ENCODE measurements around the gene UGT2B17. TPM values are rescaled to one million over a fixed set of nuclear protein-coding genes. Genes with fewer than 3 reads are reported as not detected.
"Not testable (repeated sequence)": the region's sequence is repeated elsewhere in the genome, so short reads cannot be mapped to it uniquely, and the experiment has no call there.

Gene UGT2B17
- total RNA-seq, 1 experiment from 2014 or later: not detected

DNA sequence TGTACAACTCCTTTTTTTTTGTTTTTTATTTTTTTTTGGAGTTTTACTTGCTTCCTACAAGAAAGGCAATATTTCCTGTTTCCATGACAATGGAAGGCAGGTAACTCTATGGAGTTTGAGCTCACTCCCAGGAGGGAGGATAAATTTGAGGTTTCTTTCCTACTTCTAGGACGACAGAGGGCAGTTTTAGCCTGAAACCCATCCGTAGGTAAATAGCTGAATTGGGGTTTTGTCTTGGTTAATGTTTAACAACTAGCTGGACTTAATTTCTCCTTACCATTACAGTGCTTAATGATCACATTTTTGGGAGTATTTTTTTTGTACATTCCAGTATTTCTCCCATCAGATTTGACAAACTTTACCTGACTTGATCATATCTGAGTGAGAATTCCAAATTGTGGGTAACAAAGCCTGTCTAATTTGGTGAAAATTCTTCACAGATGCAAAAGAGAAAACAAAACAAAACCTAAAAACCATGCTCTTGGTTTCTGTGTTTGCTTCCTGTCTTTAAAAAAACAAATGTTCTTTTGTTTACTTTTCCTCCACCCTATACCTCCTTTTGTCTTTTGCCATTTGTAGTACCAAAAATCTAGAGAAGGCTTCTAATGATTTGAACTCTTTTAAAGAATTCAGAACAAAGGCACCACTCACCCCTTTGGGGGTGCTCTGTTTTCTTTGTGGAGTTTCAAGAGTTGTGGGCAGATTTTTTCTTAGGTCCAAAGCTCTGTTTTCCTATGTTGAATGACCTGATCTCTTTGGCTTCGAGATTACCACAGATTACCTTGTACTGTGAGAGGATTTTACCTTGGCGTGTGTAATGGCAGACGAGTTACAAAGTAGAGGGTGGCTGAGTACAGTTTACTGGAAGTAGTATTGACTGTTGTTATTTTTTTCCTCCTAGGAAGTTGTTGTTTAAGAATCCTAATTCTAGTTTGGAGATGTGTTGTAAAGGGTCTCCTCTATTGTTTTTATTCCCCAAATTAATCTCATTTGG lies 23.0 kb downstream of the UGT2B17 start:
- not testable (repeated sequence) for DNase-seq; H3K36me3 ChIP-seq (replicated peaks; ENCODE audit: control insufficient read depth, insufficient read depth, low read length); H3K4me3 ChIP-seq (ENCODE audit: insufficient read depth, low read depth, low read length); H3K27me3 ChIP-seq (ENCODE audit: control insufficient read depth, insufficient read depth, low read length)

DNA sequence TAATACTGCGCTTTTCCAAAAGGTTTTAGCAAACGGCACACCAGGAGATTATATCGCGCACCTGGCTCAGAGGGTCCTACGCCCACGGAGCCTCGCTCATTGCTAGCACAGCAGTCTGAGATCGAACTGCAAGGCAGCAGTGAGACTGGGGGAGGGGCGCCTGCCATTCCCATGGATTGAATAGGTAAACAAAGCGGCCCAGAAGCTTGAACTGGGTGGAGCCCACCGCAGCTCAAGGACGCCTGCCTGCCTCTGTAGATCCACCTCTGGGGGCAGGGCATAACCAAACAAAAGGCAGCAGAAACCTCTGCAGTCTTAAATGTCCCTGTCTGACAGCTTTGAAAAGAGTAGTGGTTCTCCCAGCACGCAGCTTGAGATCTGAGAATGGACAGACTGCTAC lies 33.4 kb downstream of the UGT2B17 start:
- H3K36me3 ChIP-seq (replicated peaks; ENCODE audit: control insufficient read depth, insufficient read depth, low read length); DNase-seq; H3K4me3 ChIP-seq (ENCODE audit: insufficient read depth, low read depth, low read length); H3K27me3 ChIP-seq (ENCODE audit: control insufficient read depth, insufficient read depth, low read length): not testable (repeated sequence)

DNA sequence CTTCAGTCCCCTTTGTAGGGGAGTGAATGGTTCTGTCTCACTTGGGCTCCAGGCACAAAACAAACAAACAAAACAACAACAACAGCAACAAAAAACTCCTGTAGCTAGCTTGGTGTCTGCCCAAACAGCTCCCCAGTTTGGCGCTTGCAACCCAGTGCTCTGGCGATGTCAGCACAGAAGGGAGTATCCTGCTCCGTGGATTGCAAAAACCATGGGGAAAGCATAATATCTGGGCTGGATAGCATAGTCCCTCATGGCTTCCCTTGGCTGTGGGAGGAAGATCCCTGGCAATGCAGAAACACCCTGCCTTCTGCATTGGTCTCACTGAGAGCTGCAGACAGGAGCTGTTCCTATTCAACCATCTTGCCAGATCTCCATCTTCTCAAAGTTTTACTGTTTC lies 39.7 kb downstream of the UGT2B17 start:
- DNase-seq: no peak
- H3K4me3 ChIP-seq (ENCODE audit: insufficient read depth, low read depth, low read length): no peak overlapping the region
- no peaks in the 10 kb centered on the region for H3K27me3 ChIP-seq (ENCODE audit: control insufficient read depth, insufficient read depth, low read length)
- no peaks in the 10 kb centered on the region for H3K36me3 ChIP-seq (replicated peaks; ENCODE audit: control insufficient read depth, insufficient read depth, low read length)

DNA sequence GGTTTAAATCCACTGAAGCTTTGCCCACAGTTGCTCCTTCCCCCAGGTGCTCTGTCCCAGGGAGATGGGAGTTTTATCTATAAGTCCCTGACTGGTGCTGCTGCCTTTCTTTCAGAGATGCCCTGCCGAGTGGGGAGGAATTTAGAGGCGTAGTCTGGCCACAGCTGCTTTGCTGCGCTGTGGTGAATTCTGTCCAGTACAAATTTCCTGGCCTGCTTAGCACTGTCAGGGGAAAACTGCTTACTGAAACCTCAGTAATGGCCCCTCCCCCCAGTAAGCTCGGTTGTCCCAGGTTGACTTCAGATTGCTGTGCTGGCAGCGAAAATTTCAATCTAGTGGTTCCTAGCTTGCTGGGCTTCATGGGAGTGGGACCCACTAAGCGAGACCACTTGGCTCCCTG lies 40.1 kb downstream of the UGT2B17 start:
- no peaks in the 10 kb centered on the region for H3K36me3 ChIP-seq (replicated peaks; ENCODE audit: control insufficient read depth, insufficient read depth, low read length)
- DNase-seq: no peak
- H3K27me3 ChIP-seq (ENCODE audit: control insufficient read depth, insufficient read depth, low read length): no peaks in the 10 kb centered on the region
- no peak overlapping the region for H3K4me3 ChIP-seq (ENCODE audit: insufficient read depth, low read depth, low read length)

DNA sequence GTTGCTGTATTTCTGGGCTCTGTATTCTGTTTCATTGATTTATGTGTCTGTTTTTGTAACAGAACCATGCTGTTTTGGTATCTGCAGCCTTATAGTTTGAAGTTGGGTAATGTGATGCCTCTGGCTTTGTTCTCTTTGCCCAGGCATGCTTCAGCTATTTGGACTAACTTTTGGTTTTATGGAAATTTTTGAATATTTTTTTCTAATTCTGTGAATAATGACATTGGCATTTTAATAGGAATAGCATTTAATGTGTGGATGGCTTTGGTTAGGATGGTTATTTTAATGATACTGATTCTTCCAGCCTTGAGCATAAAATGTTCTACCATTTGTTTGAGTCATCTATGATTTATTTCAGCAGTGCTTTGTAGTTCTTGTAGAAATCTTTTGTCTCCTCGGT lies 53.9 kb downstream of the UGT2B17 start:
- H3K36me3 ChIP-seq (replicated peaks; ENCODE audit: control insufficient read depth, insufficient read depth, low read length); H3K4me3 ChIP-seq (ENCODE audit: insufficient read depth, low read depth, low read length); DNase-seq; H3K27me3 ChIP-seq (ENCODE audit: control insufficient read depth, insufficient read depth, low read length): not testable (repeated sequence)

DNA sequence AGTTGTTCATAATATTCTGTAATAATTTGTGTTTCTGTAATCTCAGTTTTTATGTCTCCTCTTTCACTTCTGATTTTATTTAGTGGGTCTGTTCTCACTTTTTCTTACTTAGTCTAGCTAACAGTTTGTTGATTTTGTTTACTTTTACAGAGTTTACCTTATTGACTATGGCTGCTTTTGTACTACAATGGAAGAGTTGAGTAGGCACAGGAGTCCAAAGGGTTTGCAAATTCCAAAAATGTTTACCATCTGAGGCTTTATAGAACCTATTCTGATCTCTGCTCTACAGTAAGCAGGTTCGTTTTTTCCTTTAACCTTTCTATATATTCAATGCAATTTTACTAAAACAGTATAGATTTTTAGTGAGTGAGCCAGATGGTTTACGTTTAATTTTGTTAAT lies 55.1 kb downstream of the UGT2B17 start:
- Histone ChIP-seq H3K27me3 (ENCODE audit: control insufficient read depth, insufficient read depth, low read length) (no peaks in the 10 kb centered on the region), H3K4me3 (ENCODE audit: insufficient read depth, low read depth, low read length) (no peak overlapping the region), H3K36me3 (replicated peaks; ENCODE audit: control insufficient read depth, insufficient read depth, low read length) (no peaks in the 10 kb centered on the region)
- no peak for DNase-seq

DNA sequence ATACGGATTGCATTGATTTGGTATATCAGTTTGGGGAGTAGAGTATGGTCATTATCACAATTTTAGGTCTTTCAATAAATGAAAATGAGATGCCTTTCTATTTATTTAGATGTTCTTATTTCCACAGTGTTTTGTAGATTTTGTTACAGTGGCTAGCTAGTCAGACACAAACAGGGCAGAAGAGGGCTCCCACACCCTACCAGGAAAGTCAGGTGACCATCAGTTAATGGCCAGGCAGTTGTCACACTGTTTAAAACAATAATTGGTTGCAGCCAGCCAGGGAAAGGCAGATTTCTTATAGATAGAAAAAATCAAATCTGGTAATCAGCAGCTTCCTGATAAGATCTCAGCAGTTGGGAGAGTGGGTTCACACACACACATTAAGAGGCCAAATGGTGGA lies 57.2 kb downstream of the UGT2B17 start:
- H3K4me3 ChIP-seq (ENCODE audit: insufficient read depth, low read depth, low read length): no peak overlapping the region
- no peak for DNase-seq
- H3K36me3 ChIP-seq (replicated peaks; ENCODE audit: control insufficient read depth, insufficient read depth, low read length): no peaks in the 10 kb centered on the region
- H3K27me3 ChIP-seq (ENCODE audit: control insufficient read depth, insufficient read depth, low read length): no peaks in the 10 kb centered on the region

DNA sequence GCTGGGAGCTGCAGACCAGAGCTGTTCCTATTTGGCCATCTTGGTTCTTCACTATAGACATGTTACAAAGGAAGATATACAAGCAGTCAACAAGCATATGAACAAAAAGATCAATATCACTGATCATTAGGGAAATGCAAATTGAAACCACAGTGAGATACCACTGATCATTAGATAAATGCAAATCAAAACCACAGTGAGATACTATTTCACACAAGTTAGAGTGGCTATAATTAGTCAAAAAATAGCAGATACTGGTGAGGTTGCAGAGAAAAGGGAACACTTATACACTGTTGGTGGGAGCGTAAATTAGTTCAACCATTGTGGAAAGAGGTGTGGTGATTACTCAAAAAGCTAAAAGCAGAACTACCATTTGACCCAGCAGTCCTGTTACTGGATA lies 70.7 kb downstream of the UGT2B17 start:
- not testable (repeated sequence) for DNase-seq; H3K36me3 ChIP-seq (replicated peaks; ENCODE audit: control insufficient read depth, insufficient read depth, low read length); H3K27me3 ChIP-seq (ENCODE audit: control insufficient read depth, insufficient read depth, low read length); H3K4me3 ChIP-seq (ENCODE audit: insufficient read depth, low read depth, low read length)

DNA sequence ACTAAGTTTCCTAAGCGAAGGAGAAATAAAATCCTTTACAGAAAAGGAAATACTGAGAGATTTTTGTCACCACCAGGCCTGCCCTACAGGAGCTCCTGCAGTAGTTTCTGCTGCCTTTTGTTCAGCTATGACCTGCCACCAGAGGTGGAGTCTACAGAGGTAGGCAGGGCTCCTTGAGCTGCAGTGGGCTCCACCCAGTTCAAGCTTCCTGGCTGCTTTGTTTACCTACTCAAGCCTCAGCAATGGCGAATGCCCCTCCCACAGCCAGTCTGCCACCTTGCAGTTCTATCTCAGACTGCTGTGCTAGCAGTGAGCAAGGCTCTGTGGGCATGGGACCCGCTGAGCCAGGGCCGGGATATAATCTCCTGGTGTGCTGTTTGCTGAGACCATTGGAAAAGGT lies 71.3 kb downstream of the UGT2B17 start:
- H3K36me3 ChIP-seq (replicated peaks; ENCODE audit: control insufficient read depth, insufficient read depth, low read length); DNase-seq; H3K27me3 ChIP-seq (ENCODE audit: control insufficient read depth, insufficient read depth, low read length); H3K4me3 ChIP-seq (ENCODE audit: insufficient read depth, low read depth, low read length): not testable (repeated sequence)

DNA sequence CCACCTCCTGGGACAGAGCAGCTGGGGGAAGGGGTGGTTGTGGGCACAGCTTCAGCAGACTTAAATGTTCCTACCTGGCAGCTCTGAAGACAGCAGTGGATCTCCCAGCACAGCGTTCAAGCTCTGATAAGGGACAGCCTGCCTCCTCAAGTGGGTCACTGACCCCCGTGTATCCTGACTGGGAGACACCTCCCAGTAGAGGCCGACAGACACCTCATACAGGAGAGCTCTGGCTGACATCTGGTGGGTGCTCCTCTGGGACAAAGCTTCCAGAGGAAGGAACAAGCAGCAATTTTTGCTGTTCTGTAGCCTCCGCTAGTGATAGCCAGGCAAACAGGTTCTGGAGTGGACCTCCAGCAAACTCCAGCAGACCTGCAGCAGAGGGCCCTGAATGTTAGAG lies 72.7 kb downstream of the UGT2B17 start:
- not testable (repeated sequence) for H3K27me3 ChIP-seq (ENCODE audit: control insufficient read depth, insufficient read depth, low read length); H3K36me3 ChIP-seq (replicated peaks; ENCODE audit: control insufficient read depth, insufficient read depth, low read length); DNase-seq; H3K4me3 ChIP-seq (ENCODE audit: insufficient read depth, low read depth, low read length)

DNA sequence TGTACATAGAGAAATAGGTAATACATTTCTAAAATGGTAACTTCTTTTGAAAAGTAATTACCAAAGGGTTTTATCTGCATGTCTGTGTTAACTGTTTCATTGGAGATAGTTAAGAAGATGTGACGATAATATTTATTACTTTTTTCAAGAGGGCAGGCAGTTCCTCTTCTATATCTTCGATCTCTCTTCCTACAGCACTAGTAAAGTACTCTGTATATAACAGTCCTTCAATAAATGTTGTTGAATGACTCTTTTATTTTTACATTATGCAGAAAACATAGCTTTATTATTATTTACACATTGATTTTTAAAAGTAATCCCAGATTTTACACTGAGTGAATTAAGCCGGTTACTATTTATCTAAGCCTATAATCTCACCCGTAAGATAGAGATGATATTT lies 77.1 kb downstream of the UGT2B17 start:
- Histone ChIP-seq H3K36me3 (replicated peaks; ENCODE audit: control insufficient read depth, insufficient read depth, low read length) (no peaks in the 10 kb centered on the region), H3K27me3 (ENCODE audit: control insufficient read depth, insufficient read depth, low read length) (no peaks in the 10 kb centered on the region), H3K4me3 (ENCODE audit: insufficient read depth, low read depth, low read length) (no peak overlapping the region)
- DNase-seq: no peak

DNA sequence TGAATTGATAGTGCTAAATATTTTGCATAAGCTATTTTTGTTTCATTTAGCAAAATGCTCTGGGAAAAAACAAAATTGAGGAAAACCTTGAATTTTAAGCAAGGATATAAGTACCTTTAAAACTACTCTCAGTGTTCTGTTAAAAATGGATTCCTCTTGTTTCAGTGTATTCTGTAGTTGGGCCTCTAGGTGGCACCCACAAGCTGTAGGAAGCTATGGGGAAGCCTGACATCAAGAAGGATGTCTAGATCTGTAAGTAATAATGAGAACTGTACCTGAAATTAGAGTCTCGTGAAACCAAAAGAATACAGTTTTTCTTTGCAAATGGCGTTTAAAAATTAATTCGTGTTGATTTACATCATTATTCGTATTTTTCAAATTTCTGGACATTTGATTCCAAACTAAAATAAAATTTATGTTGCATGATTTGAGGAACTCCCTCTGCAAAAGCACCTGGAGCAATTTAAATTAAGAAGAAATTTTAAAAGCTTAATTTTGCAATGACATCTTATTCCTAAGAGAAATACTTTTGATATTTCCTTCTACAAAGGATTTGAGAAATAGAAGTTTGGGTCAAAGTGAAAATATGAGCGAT lies 77.6 kb downstream of the UGT2B17 start:
- no peaks in the 10 kb centered on the region for H3K27me3 ChIP-seq (ENCODE audit: control insufficient read depth, insufficient read depth, low read length)
- H3K4me3 ChIP-seq (ENCODE audit: insufficient read depth, low read depth, low read length): no peak overlapping the region

DNA sequence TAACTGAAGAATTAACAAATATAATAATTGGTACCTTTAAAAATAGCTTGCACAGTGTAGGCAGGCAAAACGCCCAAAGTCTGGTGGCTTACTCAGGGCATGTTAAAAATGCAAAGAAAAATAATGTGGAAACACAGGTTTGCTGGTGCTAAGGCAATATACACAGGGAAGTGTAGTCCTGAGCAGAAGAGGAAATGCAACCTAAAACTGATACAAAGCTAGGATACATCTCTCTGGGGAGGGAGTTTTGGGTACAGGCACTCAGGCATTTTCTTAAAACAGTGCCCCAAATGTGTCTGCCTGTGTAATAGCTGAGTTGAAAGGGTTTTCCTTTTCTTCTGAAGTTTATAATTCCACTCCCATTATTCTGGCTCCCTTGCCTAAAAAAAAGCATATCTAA lies 81.4 kb downstream of the UGT2B17 start:
- H3K36me3 ChIP-seq (replicated peaks; ENCODE audit: control insufficient read depth, insufficient read depth, low read length): no peaks in the 10 kb centered on the region
- H3K27me3 ChIP-seq (ENCODE audit: control insufficient read depth, insufficient read depth, low read length): no peaks in the 10 kb centered on the region
- DNase-seq: no peak
- no peak overlapping the region for H3K4me3 ChIP-seq (ENCODE audit: insufficient read depth, low read depth, low read length)

More for the DNA sequence above, 77.6 kb downstream of the UGT2B17 start:
- peak; percentile 31 for DNase-seq
- no peaks in the 10 kb centered on the region for H3K36me3 ChIP-seq (replicated peaks; ENCODE audit: control insufficient read depth, insufficient read depth, low read length)

DNA sequence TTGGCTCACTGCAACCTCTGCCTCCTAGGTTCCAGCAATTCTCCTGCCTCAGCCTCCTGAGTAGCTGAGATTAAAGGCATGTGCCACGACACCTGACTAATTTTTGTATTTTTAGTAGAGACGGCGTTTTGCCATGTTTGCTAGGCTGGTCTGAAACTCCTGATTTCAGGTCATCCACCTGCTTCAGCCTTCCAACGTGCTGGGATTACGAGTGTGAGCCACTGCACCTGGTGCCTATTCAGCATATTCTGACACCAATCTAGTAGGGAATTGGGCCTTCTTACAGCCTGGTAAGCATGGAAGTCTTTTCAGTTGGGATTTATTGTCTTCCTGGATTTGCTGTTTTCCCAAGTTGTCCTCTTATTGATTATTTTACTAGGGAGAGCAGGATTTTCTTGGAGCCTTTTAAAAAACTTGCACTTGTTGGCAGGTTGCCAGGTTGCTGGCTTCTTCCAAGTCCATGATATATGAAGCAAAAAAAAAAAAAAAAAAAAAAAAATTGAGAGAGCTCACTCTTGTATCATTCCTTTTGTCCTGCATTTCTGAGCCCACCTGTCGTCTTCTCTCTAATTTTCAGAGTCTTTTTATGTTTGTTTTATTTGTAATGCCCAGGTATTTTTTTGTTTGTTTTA lies 85.2 kb downstream of the UGT2B17 start:
- Histone ChIP-seq H3K27me3 (ENCODE audit: control insufficient read depth, insufficient read depth, low read length) (no peaks in the 10 kb centered on the region), H3K4me3 (ENCODE audit: insufficient read depth, low read depth, low read length) (no peak overlapping the region), H3K36me3 (replicated peaks; ENCODE audit: control insufficient read depth, insufficient read depth, low read length) (no peaks in the 10 kb centered on the region)
- DNase-seq: no peak

DNA sequence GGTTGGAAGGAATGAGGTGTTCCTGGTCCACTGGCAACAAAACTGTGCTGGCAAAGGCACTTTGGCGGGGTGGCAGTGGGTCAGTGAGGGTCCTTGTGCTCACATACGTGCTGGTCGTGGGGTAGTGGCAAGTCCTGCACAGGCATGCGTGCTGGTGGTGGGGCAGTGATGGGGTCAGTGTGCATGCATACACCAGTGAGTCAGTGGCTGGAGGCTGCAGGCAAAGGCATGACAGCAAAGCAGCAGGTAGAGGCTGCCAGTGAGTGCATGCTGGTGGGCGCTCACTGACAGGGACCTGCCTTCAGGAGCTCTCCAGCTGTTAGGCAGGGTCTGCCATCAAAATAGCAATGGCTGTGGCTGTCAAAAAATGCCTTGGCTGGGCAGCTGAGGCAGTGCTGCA lies 86.8 kb downstream of the UGT2B17 start:
- no peaks in the 10 kb centered on the region for H3K36me3 ChIP-seq (replicated peaks; ENCODE audit: control insufficient read depth, insufficient read depth, low read length)
- DNase-seq: no peak
- no peak overlapping the region for H3K4me3 ChIP-seq (ENCODE audit: insufficient read depth, low read depth, low read length)
- H3K27me3 ChIP-seq (ENCODE audit: control insufficient read depth, insufficient read depth, low read length): no peaks in the 10 kb centered on the region

Data from H7 (cell line).